Measurements from ENCODE around the gene AATK. TPM values are rescaled to one million over a fixed set of nuclear protein-coding genes. Genes with fewer than 3 reads are reported as not detected.

Gene AATK
- total and polyA plus RNA-seq, 2 of the 13 experiments (the other 11 are each of a cell fraction or from before 2014, with no cell fraction given): 2.9 to 8.4 TPM

DNA sequence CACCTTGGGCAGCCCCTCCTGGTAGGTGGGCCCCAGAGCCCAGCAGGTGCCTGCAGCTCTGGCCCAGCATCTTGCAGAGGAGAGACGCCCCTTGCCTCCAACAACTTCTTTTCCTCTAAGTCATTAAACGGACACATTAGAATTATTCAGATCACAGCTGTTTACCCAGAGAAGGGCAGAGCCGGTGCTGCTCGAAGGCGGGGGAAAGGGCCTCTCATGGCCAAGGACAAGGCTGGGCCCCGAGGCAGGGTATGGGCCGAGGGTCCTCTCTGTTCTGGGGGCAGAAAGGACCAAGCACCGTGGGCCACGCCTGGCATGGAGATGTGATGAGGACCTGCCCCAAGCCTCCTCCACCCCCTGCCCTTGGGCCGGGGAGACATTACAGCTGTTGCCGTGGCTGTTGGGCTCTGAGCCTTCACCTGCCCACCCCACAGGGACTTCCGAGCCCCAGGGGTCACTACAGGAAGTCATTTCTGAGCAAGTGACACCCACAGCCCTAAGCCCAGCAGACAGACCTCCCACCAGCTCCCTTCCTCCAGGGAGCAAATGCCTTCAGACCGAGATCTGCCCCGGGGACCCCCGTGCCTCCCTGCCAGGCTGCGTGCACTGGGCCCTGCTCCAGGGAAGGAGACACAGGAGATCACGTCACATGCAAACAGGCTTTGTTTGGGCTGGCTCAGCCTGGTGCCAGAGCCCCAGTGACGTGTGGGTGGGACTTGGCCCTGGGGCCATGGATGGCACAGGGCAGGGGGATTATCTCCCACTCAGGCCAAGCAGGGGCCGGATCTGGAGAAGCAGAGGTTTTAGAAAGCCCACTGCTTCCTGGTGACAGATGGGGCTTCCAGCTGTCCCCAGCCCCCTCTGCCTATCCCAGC lies 1.4 kb downstream of the AATK start (continued):
- TF ChIP-seq ZHX2 (IDR thresholded peaks at IDR 0.05; ENCODE audit: low read depth) (no peak), ZHX2 (CRISPR knock-in tag; IDR thresholded peaks at IDR 0.05; ENCODE audit: borderline replicate concordance) (no peak), THYN1 (CRISPR knock-in tag; IDR thresholded peaks at IDR 0.05; ENCODE audit: borderline replicate concordance, low read depth) (no peak), ZBTB33 (CRISPR knock-in tag; IDR thresholded peaks at IDR 0.05) (no peak), ZNF331 (CRISPR knock-in tag; IDR thresholded peaks at IDR 0.05) (no peak), PAF1 (CRISPR knock-in tag; IDR thresholded peaks at IDR 0.05) (no peak), PCBP1 (IDR thresholded peaks at IDR 0.05; ENCODE audit: borderline replicate concordance, low read depth, low read length) (no peak), ARNTL (CRISPR knock-in tag; IDR thresholded peaks at IDR 0.05) (peak; percentile 77; the same call in 1 of the 2 replicates), ZNF136 (CRISPR knock-in tag; IDR thresholded peaks at IDR 0.05; ENCODE audit: low read depth) (no peak), HNRNPL (IDR thresholded peaks at IDR 0.05; ENCODE audit: low read depth, low read length) (peak; percentile 91), SMAD9 (CRISPR knock-in tag; IDR thresholded peaks at IDR 0.05) (no peak), ZNF614 (CRISPR knock-in tag; IDR thresholded peaks at IDR 0.05; ENCODE audit: borderline replicate concordance) (no peak), IRF2 (CRISPR knock-in tag; IDR thresholded peaks at IDR 0.05) (no peak), SKI (IDR thresholded peaks at IDR 0.05; ENCODE audit: partially characterized antibody) (no peak), CC2D1A (CRISPR knock-in tag; IDR thresholded peaks at IDR 0.05) (no peak), NR2F1 (CRISPR knock-in tag; IDR thresholded peaks at IDR 0.05) (no peak), MTF2 (CRISPR knock-in tag; IDR thresholded peaks at IDR 0.05; ENCODE audit: borderline replicate concordance) (no peak; the same call in 1 of the 2 replicates), NRL (CRISPR knock-in tag; IDR thresholded peaks at IDR 0.05; ENCODE audit: borderline replicate concordance) (0 out of 2 replicates have a peak, but pooled peaks have one; percentile 41)
- TF ChIP-seq, protein P1, sequence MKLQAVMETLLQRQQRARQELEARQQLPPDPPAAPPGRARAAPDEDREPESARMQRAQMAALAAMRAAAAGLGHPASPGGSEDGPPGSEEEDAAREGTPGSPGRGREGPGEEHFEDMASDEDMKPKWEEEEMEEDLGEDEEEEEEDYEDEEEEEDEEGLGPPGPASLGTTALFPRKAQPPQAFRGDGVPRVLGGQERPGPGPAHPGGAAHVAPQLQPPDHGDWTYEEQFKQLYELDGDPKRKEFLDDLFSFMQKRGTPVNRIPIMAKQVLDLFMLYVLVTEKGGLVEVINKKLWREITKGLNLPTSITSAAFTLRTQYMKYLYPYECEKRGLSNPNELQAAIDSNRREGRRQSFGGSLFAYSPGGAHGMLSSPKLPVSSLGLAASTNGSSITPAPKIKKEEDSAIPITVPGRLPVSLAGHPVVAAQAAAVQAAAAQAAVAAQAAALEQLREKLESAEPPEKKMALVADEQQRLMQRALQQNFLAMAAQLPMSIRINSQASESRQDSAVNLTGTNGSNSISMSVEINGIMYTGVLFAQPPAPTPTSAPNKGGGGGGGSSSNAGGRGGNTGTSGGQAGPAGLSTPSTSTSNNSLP (IDR thresholded peaks at IDR 0.05; ENCODE audit: low read depth, low read length): no peak

Data from HepG2 (cell line).